Left ventricle myocardium inferior (tissue), 1 donor: ENCODE measurements around the gene CAPZA1. TPM values are rescaled to one million over a fixed set of nuclear protein-coding genes. Genes with fewer than 3 reads are reported as not detected.

Source experiments
- DNase-seq: peaks from one replicate; pipeline ENCODE4 v3.0.0-alpha.2; 2020
- H3K27ac ChIP-seq: fragments of 200-600 bp; replicated peaks from 2 replicates; pipeline ENCODE4 v1.8.0; 2021
- H3K27me3 ChIP-seq: fragments of 200-600 bp; 2 replicates; pipeline ENCODE4 v1.8.0; 2021; ENCODE audit warnings: low read depth
- H3K36me3 ChIP-seq: fragments of 200-600 bp; 2 replicates; pipeline ENCODE4 v1.8.0; 2021
- H3K4me1 ChIP-seq: fragments of 200-600 bp; 2 replicates; pipeline ENCODE4 v1.8.0; 2021
- H3K4me3 ChIP-seq: fragments of 200-600 bp; 2 replicates; pipeline ENCODE4 v1.8.0; 2021; ENCODE audit warnings: mild to moderate bottlenecking, moderate library complexity
- H3K9me3 ChIP-seq: fragments of 200-600 bp; replicated peaks from 2 replicates; pipeline ENCODE4 v1.8.0; 2021
- intact Hi-C: fragments of 100-400 bp; cut with micrococcal nuclease; formaldehyde crosslinking; loops from one replicate; pipeline ENCODE4 v1.11.0; 2022
- total RNA-seq: library from RNA; stranded (reverse); fragmentation: NEBNext Ultra II Directional; extraction: Animal tissue kit (Norgen Biotek cat#: 25700); gene quantifications from one replicate; pipeline ENCODE4 v1.2.1, GENCODE V29; 2021
- TF ChIP-seq, protein P1 (sequence below): fragments of 200-600 bp; IDR thresholded peaks from 2 replicates; pipeline ENCODE4 v1.8.0; 2021; ENCODE audit warnings: antibody characterized with exemption, mild to moderate bottlenecking, borderline replicate concordance
- donor health status: DM: no; HTN: yes; CAD: no; lungs with severe emphysema.

The CAPZA1 gene
- total RNA-seq, 1 donor from 2014 or later = 24.6 TPM

DNA sequence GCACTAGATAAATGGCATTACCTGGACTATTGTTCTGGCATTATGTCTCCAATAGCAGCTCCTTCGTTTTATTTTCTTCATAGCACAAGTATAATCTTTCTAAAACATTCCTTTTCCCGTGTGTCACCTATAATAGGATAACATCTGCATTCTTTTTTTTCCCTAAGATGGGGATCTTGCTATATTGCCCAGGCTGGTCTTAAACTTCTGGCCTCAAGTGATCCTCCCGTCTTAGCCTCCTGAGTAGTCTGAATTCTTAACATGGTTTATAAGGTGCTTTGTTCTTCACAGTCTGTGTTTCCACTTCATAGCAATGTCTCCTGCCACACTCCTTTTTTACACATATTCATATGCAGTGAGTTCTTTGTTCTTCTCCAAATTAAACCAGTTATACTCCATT, 46.2 kb downstream of the CAPZA1 start:
- TF ChIP-seq, protein P1, sequence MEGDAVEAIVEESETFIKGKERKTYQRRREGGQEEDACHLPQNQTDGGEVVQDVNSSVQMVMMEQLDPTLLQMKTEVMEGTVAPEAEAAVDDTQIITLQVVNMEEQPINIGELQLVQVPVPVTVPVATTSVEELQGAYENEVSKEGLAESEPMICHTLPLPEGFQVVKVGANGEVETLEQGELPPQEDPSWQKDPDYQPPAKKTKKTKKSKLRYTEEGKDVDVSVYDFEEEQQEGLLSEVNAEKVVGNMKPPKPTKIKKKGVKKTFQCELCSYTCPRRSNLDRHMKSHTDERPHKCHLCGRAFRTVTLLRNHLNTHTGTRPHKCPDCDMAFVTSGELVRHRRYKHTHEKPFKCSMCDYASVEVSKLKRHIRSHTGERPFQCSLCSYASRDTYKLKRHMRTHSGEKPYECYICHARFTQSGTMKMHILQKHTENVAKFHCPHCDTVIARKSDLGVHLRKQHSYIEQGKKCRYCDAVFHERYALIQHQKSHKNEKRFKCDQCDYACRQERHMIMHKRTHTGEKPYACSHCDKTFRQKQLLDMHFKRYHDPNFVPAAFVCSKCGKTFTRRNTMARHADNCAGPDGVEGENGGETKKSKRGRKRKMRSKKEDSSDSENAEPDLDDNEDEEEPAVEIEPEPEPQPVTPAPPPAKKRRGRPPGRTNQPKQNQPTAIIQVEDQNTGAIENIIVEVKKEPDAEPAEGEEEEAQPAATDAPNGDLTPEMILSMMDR = no peak
- DNase-seq = no peak
- H3K36me3 ChIP-seq = peaks cover 99% of the 10 kb centered on the region

DNA sequence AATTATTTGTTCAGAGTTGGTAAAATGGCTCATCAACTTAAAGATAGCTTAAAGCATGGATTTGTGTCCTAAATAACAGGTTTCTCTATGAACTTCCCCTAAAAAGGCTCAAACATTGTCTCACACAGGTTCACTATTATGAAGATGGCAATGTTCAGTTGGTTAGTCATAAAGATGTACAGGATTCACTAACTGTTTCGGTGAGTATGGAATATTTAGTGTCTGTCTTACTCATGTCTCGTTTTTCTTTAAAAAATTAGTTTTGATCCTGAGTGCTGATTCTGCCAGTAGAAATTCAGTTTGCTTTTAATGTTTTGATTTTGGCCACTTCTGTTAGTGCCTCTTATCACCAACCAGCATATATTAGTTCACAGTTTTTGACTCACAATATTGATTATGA, 47.3 kb downstream of the CAPZA1 start:
- Histone ChIP-seq H3K4me3 (no peak overlapping the region), H3K27me3 (no peaks in the 10 kb centered on the region), H3K27ac (no peak overlapping the region), H3K4me1 (no peaks in the 10 kb centered on the region), H3K9me3 (no peaks in the 10 kb centered on the region), H3K36me3 (peaks cover 98% of the 10 kb centered on the region)
- DNase-seq = no peak
- intact Hi-C loops = no loop called here
- TF ChIP-seq, protein P1 = no peak

More for the DNA sequence above, 46.2 kb downstream of the CAPZA1 start:
- no peaks in the 10 kb centered on the region for H3K4me1 ChIP-seq
- no peaks in the 10 kb centered on the region for H3K9me3 ChIP-seq
- H3K27me3 ChIP-seq = no peaks in the 10 kb centered on the region
- H3K27ac ChIP-seq = no peak overlapping the region
- intact Hi-C loops = no loop called here
- no peak overlapping the region for H3K4me3 ChIP-seq

DNA sequence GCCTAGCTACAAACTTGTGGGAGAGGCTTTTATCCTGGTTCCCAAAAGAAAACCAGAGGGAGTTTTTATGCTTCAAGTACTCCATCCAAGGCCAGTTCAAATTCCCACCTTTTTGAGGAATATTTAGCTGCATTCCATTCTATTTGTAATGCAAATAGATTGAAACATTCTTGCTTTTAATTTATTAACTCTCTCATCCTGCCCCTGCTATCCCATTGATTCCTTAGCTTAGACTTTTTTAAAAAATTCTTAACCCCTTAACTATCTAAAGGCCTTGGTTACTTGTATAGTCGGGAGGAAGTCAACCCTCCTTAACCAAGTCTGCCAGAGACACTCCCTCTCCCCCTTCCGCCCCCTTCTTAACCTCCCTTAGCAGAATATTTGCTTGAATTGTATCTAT, 52.4 kb downstream of the CAPZA1 start:
- intact Hi-C loops = loop anchor here (10.0 kb wide), 1 partner anchor 277 kb away; the partner anchor contains the start of gene CTTNBP2NL

DNA sequence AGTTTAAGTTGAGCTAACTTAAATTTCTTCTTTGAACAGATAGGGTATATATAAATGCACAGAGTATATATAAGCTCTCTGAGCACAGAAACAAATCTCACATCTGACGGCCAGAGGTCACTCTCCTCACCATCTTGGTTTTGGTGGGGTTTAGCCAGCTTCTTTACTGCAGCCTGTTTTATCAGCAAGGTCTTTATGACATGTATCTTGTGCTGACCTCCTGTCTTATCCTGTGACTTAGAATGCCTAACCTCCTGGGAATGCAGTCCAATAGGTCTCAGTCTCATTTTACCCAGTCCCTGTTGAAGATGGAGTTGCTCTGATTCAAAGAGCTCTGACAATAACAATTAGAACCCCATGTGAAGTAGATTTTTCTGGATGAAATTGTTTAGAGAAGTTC, 53.2 kb downstream of the CAPZA1 start:
- no peak overlapping the region for H3K4me3 ChIP-seq
- H3K9me3 ChIP-seq = no peaks in the 10 kb centered on the region
- intact Hi-C loops = loop anchor here (10.0 kb wide), 1 partner anchor 278 kb away; the partner anchor contains the start of gene CTTNBP2NL
- no peaks in the 10 kb centered on the region for H3K27me3 ChIP-seq
- peaks cover 41% of the 10 kb centered on the region for H3K36me3 ChIP-seq
- no peak overlapping the region for H3K27ac ChIP-seq
- peaks cover 41% of the 10 kb centered on the region for H3K4me1 ChIP-seq
- DNase-seq = no peak
- TF ChIP-seq, protein P1 = no peak

More for the DNA sequence above, 52.4 kb downstream of the CAPZA1 start:
- TF ChIP-seq, protein P1 = no peak
- no peak for DNase-seq
- Histone ChIP-seq H3K4me1 (peaks cover 37% of the 10 kb centered on the region), H3K4me3 (no peak overlapping the region), H3K27me3 (no peaks in the 10 kb centered on the region), H3K9me3 (no peaks in the 10 kb centered on the region), H3K27ac (no peak overlapping the region), H3K36me3 (peaks cover 50% of the 10 kb centered on the region)

DNA sequence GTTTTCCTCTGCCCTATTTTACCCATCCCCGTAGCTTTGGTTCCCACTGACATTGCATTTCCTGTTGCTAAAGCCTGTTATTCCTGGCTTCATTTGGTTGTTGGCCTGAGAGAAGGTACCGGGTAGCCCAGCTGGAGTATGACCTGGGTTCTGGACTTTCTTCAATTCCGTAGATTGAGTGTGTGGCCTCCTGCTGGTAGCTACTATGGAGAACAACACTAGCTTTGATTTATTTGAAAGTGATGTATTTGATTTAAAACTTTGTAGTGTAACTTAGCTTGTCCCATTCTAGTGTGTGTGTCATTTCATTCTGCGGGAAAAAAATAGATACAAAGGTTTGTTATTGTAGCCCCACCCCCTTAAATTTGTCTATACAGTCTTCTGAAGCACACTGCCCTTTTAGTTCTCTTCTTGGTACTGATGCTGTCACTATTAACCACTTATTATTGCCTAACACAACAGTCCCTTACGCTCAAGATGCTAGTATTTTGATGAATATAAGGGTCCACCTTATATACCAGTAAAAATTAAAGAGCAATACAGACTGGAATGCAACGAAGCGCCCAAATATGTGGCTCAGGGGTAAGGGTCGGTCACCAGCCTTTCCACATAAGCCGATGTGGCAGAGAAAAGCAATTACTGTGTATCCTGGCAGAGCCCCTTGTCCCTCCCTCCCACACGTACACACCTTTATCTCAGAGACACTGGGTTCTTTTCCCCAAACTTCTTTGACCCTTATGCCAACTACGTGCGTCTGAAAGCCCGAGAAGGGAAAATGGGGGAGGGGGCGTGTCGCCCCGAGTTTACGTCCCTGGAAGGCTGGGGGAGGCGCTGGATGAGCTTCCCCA, 54.2 kb downstream of the CAPZA1 start:
- peak overlapping the region; percentile 91 for H3K27ac ChIP-seq
- no peaks in the 10 kb centered on the region for H3K9me3 ChIP-seq
- H3K27me3 ChIP-seq = no peaks in the 10 kb centered on the region
- TF ChIP-seq, protein P1 = peak; percentile 58
- intact Hi-C loops = loop anchor here (10.0 kb wide), 1 partner anchor 279 kb away; the partner anchor contains the start of gene CTTNBP2NL
- H3K4me3 ChIP-seq = peak overlapping the region; percentile 93
- DNase-seq = no peak
- H3K36me3 ChIP-seq = peaks cover 32% of the 10 kb centered on the region
- H3K4me1 ChIP-seq = peaks cover 43% of the 10 kb centered on the region
